ENCODE measurements around the gene GCN1.

DNA sequence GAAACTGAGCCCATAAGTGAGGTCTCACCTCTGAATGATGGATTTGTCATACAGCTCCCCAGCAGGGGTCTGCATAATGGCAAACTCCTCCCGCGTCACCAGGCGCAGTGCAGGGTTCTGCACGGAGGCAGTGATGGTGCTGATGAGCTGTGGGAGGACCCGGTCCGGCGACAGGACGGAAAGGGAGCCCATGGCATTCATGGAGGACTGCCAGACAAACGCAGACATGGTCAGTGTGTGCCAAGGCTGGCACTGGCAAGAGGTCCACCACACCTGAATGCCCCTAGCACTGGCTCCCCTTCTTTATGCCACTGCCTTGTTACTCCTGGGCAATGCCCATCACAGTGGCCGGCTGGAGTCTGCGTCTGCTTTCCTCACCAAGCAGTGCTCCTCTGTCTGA, 32.7 kb downstream of the GCN1 start:
- TF ChIP-seq, protein P1, sequence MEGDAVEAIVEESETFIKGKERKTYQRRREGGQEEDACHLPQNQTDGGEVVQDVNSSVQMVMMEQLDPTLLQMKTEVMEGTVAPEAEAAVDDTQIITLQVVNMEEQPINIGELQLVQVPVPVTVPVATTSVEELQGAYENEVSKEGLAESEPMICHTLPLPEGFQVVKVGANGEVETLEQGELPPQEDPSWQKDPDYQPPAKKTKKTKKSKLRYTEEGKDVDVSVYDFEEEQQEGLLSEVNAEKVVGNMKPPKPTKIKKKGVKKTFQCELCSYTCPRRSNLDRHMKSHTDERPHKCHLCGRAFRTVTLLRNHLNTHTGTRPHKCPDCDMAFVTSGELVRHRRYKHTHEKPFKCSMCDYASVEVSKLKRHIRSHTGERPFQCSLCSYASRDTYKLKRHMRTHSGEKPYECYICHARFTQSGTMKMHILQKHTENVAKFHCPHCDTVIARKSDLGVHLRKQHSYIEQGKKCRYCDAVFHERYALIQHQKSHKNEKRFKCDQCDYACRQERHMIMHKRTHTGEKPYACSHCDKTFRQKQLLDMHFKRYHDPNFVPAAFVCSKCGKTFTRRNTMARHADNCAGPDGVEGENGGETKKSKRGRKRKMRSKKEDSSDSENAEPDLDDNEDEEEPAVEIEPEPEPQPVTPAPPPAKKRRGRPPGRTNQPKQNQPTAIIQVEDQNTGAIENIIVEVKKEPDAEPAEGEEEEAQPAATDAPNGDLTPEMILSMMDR (conservative IDR thresholded peaks at IDR 0.05) = no peak
- no peak for TF ChIP-seq ZFX (IDR thresholded peaks at IDR 0.05)

All from C4-2B (cell line).